Measurements from ENCODE around the gene KPNA3.

The KPNA3 gene

GRCh38 chr13:49676581-49677298 lies 115.7 kb downstream of the KPNA3 start:
- DNase-seq (ENCODE audit: low spot score): no peak

GRCh38 chr13:49670828-49671227 lies 121.7 kb downstream of the KPNA3 start:
- DNase-seq (ENCODE audit: low spot score): no peak

- DNase-seq (ENCODE audit: low spot score): peak; percentile 72
These were observed 122.7 kb downstream of the KPNA3 start for GRCh38 chr13:49669735-49670309.

GRCh38 chr13:49667773-49668172 lies 124.7 kb downstream of the KPNA3 start:
- DNase-seq (ENCODE audit: low spot score): no peak

GRCh38 chr13:49664606-49665005 lies 127.9 kb downstream of the KPNA3 start:
- no peak for DNase-seq (ENCODE audit: low spot score)

GRCh38 chr13:49657241-49657641 lies 135.2 kb downstream of the KPNA3 start:
- DNase-seq (ENCODE audit: low spot score): peak; percentile 16

- no peak for DNase-seq (ENCODE audit: low spot score)
These were observed 136.6 kb downstream of the KPNA3 start for GRCh38 chr13:49655906-49656305.

- no peak for DNase-seq (ENCODE audit: low spot score)
These were observed 138.5 kb downstream of the KPNA3 start for GRCh38 chr13:49654011-49654410.

- DNase-seq (ENCODE audit: low spot score): no peak
These were observed 139.0 kb downstream of the KPNA3 start for GRCh38 chr13:49653478-49653877.

- DNase-seq (ENCODE audit: low spot score): no peak
These were observed 139.9 kb downstream of the KPNA3 start for GRCh38 chr13:49652355-49653305.

- DNase-seq (ENCODE audit: low spot score): no peak
These were observed 140.7 kb downstream of the KPNA3 start for GRCh38 chr13:49651570-49652354.

- DNase-seq (ENCODE audit: low spot score): no peak
These were observed 142.5 kb downstream of the KPNA3 start for GRCh38 chr13:49649963-49650312.

All from globus pallidus (tissue), 1 donor.